ENCODE data around the gene PDE4B. TPM values are rescaled to one million over a fixed set of nuclear protein-coding genes. Genes with fewer than 3 reads are reported as not detected.

Gene PDE4B
- total RNA-seq, 1 experiment from 2014 or later: not detected

DNA sequence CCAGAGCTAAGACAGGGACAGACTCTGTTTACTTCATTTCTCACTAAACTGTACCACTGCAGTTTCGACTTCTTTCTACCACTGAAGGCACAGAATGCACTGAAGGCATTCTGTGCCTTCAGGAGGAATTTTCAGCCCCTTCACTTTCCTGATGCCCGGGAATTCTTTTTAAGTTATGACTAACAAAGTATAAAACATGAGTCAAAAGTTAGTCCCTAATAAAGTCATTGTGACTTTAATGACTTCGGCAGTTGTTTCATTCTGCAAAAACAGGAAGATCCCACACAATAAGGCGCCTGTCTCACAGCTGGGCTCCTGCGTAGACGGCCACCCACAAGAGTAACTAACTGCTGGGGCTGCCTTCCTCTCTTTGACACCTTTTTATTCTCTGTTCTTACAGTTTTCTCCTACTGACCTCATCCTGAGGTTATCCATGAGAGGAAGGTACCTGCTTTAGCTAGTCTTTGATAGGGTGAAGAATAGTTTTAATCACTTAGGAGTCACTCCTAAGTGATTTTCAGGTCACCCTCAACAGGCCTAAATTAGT is 557.4 kb downstream of the PDE4B start:
- no peaks in the 10 kb centered on the region for H3K27me3 ChIP-seq (replicated peaks; ENCODE audit: control insufficient read depth, insufficient read depth, low read length)
- no peaks in the 10 kb centered on the region for H3K4me1 ChIP-seq
- no peaks in the 10 kb centered on the region for H3K36me3 ChIP-seq (ENCODE audit: control insufficient read depth, insufficient read depth, low read length)
- ChIA-PET POLR2A (no interaction called here), CTCF (no interaction called here)
- no TSS peak for BruUV-seq (replicated peaks)
- H3K9me3 ChIP-seq: no peaks in the 10 kb centered on the region
- Mint-ChIP-seq H3K4me1 (ENCODE audit: low read depth, unreplicated experiment) (no peaks in the 10 kb centered on the region), H3K27me3 (ENCODE audit: insufficient read depth, unreplicated experiment) (peaks cover 7% of the 10 kb centered on the region), H3K9me3 (ENCODE audit: unreplicated experiment) (no peaks in the 10 kb centered on the region), H3K36me3 (ENCODE audit: insufficient read depth, unreplicated experiment) (no peaks in the 10 kb centered on the region), H3K4me3 (ENCODE audit: unreplicated experiment) (no peak overlapping the region), H3K27ac (ENCODE audit: unreplicated experiment) (no peak overlapping the region)
- intact Hi-C loops (cut with micrococcal nuclease; ENCODE audit: unreplicated experiment): no loop called here
- DNase-seq: no peak
- no peak for TF ChIP-seq CTCF (IDR thresholded peaks at IDR 0.05; ENCODE audit: insufficient read depth in 1 of 2, low read depth in 1 of 2, low read length in 1 of 2, severe bottlenecking in 1 of 2, unreplicated experiment in 1 of 2)
- no peak overlapping the region for H3K4me3 ChIP-seq (ENCODE audit: low read depth, low read length)

DNA sequence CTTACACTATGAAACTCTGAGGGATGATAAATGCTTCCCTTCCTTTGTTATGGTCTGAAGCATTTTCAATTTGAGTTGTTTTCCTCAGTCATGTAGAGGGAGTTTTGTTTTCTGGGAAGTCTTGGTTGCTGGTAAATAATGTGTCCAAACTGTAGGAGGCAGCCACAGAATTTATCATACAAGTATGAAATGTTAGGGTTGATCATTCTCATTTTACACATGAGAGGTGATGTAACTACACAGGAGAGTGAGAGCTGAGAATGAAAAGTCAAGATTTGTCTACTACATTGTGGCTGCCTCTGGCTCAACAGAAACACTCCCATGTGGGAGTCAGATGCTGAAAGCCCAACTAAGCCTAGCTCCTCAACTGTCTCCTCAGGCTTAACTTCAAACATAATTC is 558.8 kb downstream of the PDE4B start:
- Histone ChIP-seq H3K4me1 (no peaks in the 10 kb centered on the region), H3K36me3 (ENCODE audit: control insufficient read depth, insufficient read depth, low read length) (no peaks in the 10 kb centered on the region), H3K9me3 (no peaks in the 10 kb centered on the region), H3K27me3 (replicated peaks; ENCODE audit: control insufficient read depth, insufficient read depth, low read length) (no peaks in the 10 kb centered on the region), H3K4me3 (ENCODE audit: low read depth, low read length) (no peak overlapping the region)
- DNase-seq: no peak
- intact Hi-C loops (cut with micrococcal nuclease; ENCODE audit: unreplicated experiment): no loop called here
- Mint-ChIP-seq H3K27ac (ENCODE audit: unreplicated experiment) (no peak overlapping the region), H3K9me3 (ENCODE audit: unreplicated experiment) (no peaks in the 10 kb centered on the region), H3K4me1 (ENCODE audit: low read depth, unreplicated experiment) (no peaks in the 10 kb centered on the region), H3K4me3 (ENCODE audit: unreplicated experiment) (no peak overlapping the region), H3K27me3 (ENCODE audit: insufficient read depth, unreplicated experiment) (peaks cover 7% of the 10 kb centered on the region), H3K36me3 (ENCODE audit: insufficient read depth, unreplicated experiment) (no peaks in the 10 kb centered on the region)
- no peak for TF ChIP-seq CTCF (IDR thresholded peaks at IDR 0.05; ENCODE audit: insufficient read depth in 1 of 2, low read depth in 1 of 2, low read length in 1 of 2, severe bottlenecking in 1 of 2, unreplicated experiment in 1 of 2)
- no TSS peak for BruUV-seq (replicated peaks)
- ChIA-PET CTCF (no interaction called here), POLR2A (no interaction called here)

GRCh38 chr1:66351913-66352312 is 559.2 kb downstream of the PDE4B start:
- Mint-ChIP-seq H3K4me1 (ENCODE audit: low read depth, unreplicated experiment) (no peaks in the 10 kb centered on the region), H3K9me3 (ENCODE audit: unreplicated experiment) (no peaks in the 10 kb centered on the region), H3K27ac (ENCODE audit: unreplicated experiment) (no peak overlapping the region), H3K27me3 (ENCODE audit: insufficient read depth, unreplicated experiment) (peaks cover 7% of the 10 kb centered on the region), H3K36me3 (ENCODE audit: insufficient read depth, unreplicated experiment) (no peaks in the 10 kb centered on the region), H3K4me3 (ENCODE audit: unreplicated experiment) (no peak overlapping the region)
- DNase-seq: no peak
- ChIA-PET CTCF (no interaction called here), POLR2A (no interaction called here)
- Histone ChIP-seq H3K4me3 (ENCODE audit: low read depth, low read length) (no peak overlapping the region), H3K36me3 (ENCODE audit: control insufficient read depth, insufficient read depth, low read length) (no peaks in the 10 kb centered on the region), H3K4me1 (no peaks in the 10 kb centered on the region), H3K27me3 (replicated peaks; ENCODE audit: control insufficient read depth, insufficient read depth, low read length) (no peaks in the 10 kb centered on the region), H3K9me3 (no peaks in the 10 kb centered on the region)
- no peak for TF ChIP-seq CTCF (IDR thresholded peaks at IDR 0.05; ENCODE audit: insufficient read depth in 1 of 2, low read depth in 1 of 2, low read length in 1 of 2, severe bottlenecking in 1 of 2, unreplicated experiment in 1 of 2)
- intact Hi-C loops (cut with micrococcal nuclease; ENCODE audit: unreplicated experiment): no loop called here
- BruUV-seq (replicated peaks): no TSS peak
